H1 (cell line): ENCODE data around the gene OR6B2. TPM values are rescaled to one million over a fixed set of nuclear protein-coding genes. Genes with fewer than 3 reads are reported as not detected.

Experiments
- CTCF ChIA-PET: fragments of 300-600 bp; sonication (Branson Sonifier 250); formaldehyde crosslinking; loops from one replicate; lab custom pipeline; 2021; ENCODE audit not compliant: partially characterized antibody; lab: Charles Lee
- POLR2A ChIA-PET: fragments of 300-600 bp; sonication (Branson Sonifier 250); formaldehyde crosslinking; loops from one replicate; lab custom pipeline; 2021; ENCODE audit warnings: inconsistent platforms; ENCODE audit not compliant: partially characterized antibody; lab: Charles Lee
- DNase-seq, 2 experiments: peaks; one replicate each; pipeline versions ENCODE4 v3.0.0 to v3.0.0-alpha.2; 2010 to 2022; ENCODE audit warnings: low spot score in 2 of 2, low read depth in 1 of 2, mixed read lengths in 1 of 2
- FAIRE-seq: peaks from 2 replicates; lab custom pipeline; 2011; peaks lifted over from hg19 to GRCh38; lab: Jason Lieb, UNC
- H2AFZ ChIP-seq: 2 replicates; pipeline ENCODE4 v1.8.1; 2012; ENCODE audit warnings: low read length, inconsistent platforms
- H2AK5ac ChIP-seq: 2 replicates; pipeline ENCODE4 v1.6.1; 2013; ENCODE audit warnings: low read depth, low read length
- H2BK120ac ChIP-seq: replicated peaks from 2 replicates; pipeline ENCODE3; 2013; ENCODE audit warnings: low read depth, low read length, inconsistent platforms
- H2BK12ac ChIP-seq: 2 replicates; pipeline ENCODE4 v1.6.1; 2013; ENCODE audit warnings: low read depth, low read length
- H2BK15ac ChIP-seq: 2 replicates; pipeline ENCODE4 v1.6.1; 2013; ENCODE audit warnings: low read length
- H2BK20ac ChIP-seq: 2 replicates; pipeline ENCODE4 v1.6.1; 2013; ENCODE audit warnings: low read length
- H2BK5ac ChIP-seq: 2 replicates; pipeline ENCODE4 v1.6.1; 2013; ENCODE audit warnings: low read depth, low read length
- H3K14ac ChIP-seq: 2 replicates; pipeline ENCODE4 v1.6.1; 2013; ENCODE audit warnings: inconsistent platforms; ENCODE audit not compliant: insufficient read length
- H3K18ac ChIP-seq: 2 replicates; pipeline ENCODE4 v1.6.1; 2013; ENCODE audit warnings: low read length; ENCODE audit errors: extremely low read depth
- H3K23ac ChIP-seq: 2 replicates; pipeline ENCODE4 v1.6.1; 2013; ENCODE audit warnings: inconsistent platforms; ENCODE audit not compliant: insufficient read length
- H3K23me2 ChIP-seq: 2 replicates; pipeline ENCODE4 v1.6.1; 2013; ENCODE audit warnings: low read depth, low read length
- H3K27ac ChIP-seq: 2 replicates; pipeline ENCODE4 v1.6.1; 2011; ENCODE audit warnings: low read depth, low read length, inconsistent platforms
- H3K27me3 ChIP-seq, 4 experiments: replicated peaks in 1 of 4; 1 replicate in 1 of 4; 2 replicates in 3 of 4; pipeline versions ENCODE4 v1.6.1 to v1.8.1; 2011 to 2013; ENCODE audit warnings: low read length in 3 of 4, mild to moderate bottlenecking in 3 of 4, inconsistent platforms in 2 of 4, mixed read lengths in 2 of 4, moderate library complexity in 1 of 4; ENCODE audit not compliant: control insufficient read depth in 3 of 4, insufficient read depth in 3 of 4; ENCODE audit errors: extremely low read depth in 1 of 4
- H3K36me3 ChIP-seq, 4 experiments: 2 replicates each; pipeline versions ENCODE4 v1.6.1 to v1.8.1; 2011 to 2013; ENCODE audit warnings: mild to moderate bottlenecking in 4 of 4, low read length in 3 of 4, moderate library complexity in 2 of 4, control low read depth in 1 of 4, inconsistent platforms in 1 of 4; ENCODE audit not compliant: insufficient read depth in 4 of 4, control insufficient read depth in 2 of 4
- H3K4ac ChIP-seq: replicated peaks from 2 replicates; pipeline ENCODE3; 2013; ENCODE audit warnings: low read length, low read depth, mixed read lengths, inconsistent platforms; ENCODE audit not compliant: insufficient read length
- H3K4me1 ChIP-seq, 4 experiments: replicated peaks in 1 of 4; 1 replicate in 1 of 4; 2 replicates in 3 of 4; pipeline versions ENCODE4 v1.6.1 to v1.8.1; 2011 to 2013; ENCODE audit warnings: low read length in 3 of 4, inconsistent platforms in 2 of 4, mixed read lengths in 1 of 4; ENCODE audit not compliant: insufficient read depth in 4 of 4, control insufficient read depth in 3 of 4
- H3K4me2 ChIP-seq, 2 experiments: 2 replicates each; pipeline versions ENCODE4 v1.6.1 to v1.8.1; 2011 to 2013; ENCODE audit warnings: low read depth in 2 of 2, low read length in 2 of 2, control low read depth in 1 of 2, inconsistent platforms in 1 of 2, mild to moderate bottlenecking in 1 of 2; ENCODE audit not compliant: insufficient read depth in 1 of 2
- H3K4me3 ChIP-seq, 4 experiments: fragments of 200-600, 300-600 bp in 1 of 4; sonication (generic), shearing (Covaris generic), sonication (Bioruptor Twin) in 1 of 4; 2 replicates each; pipeline versions ENCODE4 v1.5.1 to v1.8.1; 2011 to 2016; ENCODE audit warnings: low read length in 4 of 4, low read depth in 3 of 4, control low read depth in 2 of 4, inconsistent platforms in 2 of 4, mild to moderate bottlenecking in 2 of 4, mixed read lengths in 1 of 4, moderate library complexity in 1 of 4; ENCODE audit not compliant: insufficient read depth in 2 of 4; ENCODE audit errors: extremely low read depth in 1 of 4
- H3K56ac ChIP-seq: replicated peaks from 2 replicates; pipeline ENCODE3; 2013; ENCODE audit warnings: low read depth, mild to moderate bottlenecking, mixed read lengths, low read length, inconsistent platforms; ENCODE audit not compliant: insufficient read length
- H3K79me1 ChIP-seq: 2 replicates; pipeline ENCODE4 v1.6.1; 2013; ENCODE audit warnings: low read depth, low read length, control low read depth
- H3K79me2 ChIP-seq, 2 experiments: 2 replicates each; pipeline versions ENCODE4 v1.6.1 to v1.8.1; 2012 to 2013; ENCODE audit warnings: low read length in 2 of 2, mild to moderate bottlenecking in 2 of 2, inconsistent platforms in 1 of 2; ENCODE audit not compliant: insufficient read depth in 2 of 2, control insufficient read depth in 1 of 2
- H3K9ac ChIP-seq, 4 experiments: replicated peaks in 1 of 4; 1 replicate in 1 of 4; 2 replicates in 3 of 4; pipeline versions ENCODE4 v1.6.1 to v1.8.1; 2011 to 2013; ENCODE audit warnings: low read depth in 3 of 4, low read length in 3 of 4, control low read depth in 2 of 4, mild to moderate bottlenecking in 2 of 4, moderate library complexity in 2 of 4, inconsistent platforms in 1 of 4; ENCODE audit errors: extremely low read depth in 1 of 4
- H3K9me3 ChIP-seq, 2 experiments: 2 replicates each; pipeline versions ENCODE4 v1.6.1 to v1.8.1; 2012 to 2013; ENCODE audit warnings: mild to moderate bottlenecking in 2 of 2, moderate library complexity in 2 of 2, control low read depth in 1 of 2, inconsistent platforms in 1 of 2, low read depth in 1 of 2, low read length in 1 of 2, mixed read lengths in 1 of 2; ENCODE audit not compliant: insufficient read depth in 2 of 2
- H4K20me1 ChIP-seq, 2 experiments: replicated peaks in 1 of 2; 2 replicates each; pipeline versions ENCODE3 to v1.8.1; 2011 to 2013; ENCODE audit warnings: inconsistent platforms in 2 of 2, low read length in 2 of 2, mild to moderate bottlenecking in 1 of 2; ENCODE audit not compliant: insufficient read depth in 2 of 2, control insufficient read depth in 1 of 2
- H4K5ac ChIP-seq: 2 replicates; pipeline ENCODE4 v1.6.1; 2013; ENCODE audit warnings: low read length, low read depth, mixed read lengths, inconsistent platforms; ENCODE audit not compliant: insufficient read length
- H4K8ac ChIP-seq: 2 replicates; pipeline ENCODE4 v1.8.0; 2013; ENCODE audit warnings: mild to moderate bottlenecking, moderate library complexity, low read length, inconsistent platforms; ENCODE audit not compliant: insufficient read depth; ENCODE audit errors: extremely low read depth
- H4K91ac ChIP-seq: replicated peaks from 2 replicates; pipeline ENCODE3; 2013; ENCODE audit warnings: low read length, mixed read lengths, inconsistent platforms; ENCODE audit not compliant: insufficient read length
- ASH2L ChIP-seq: fragments of 200-600, 300-600 bp; sonication (generic); IDR thresholded peaks from one replicate; pipeline ENCODE4 v1.7.1; 2017; ENCODE audit warnings: low read length
- BACH1 ChIP-seq: IDR thresholded peaks from 2 replicates; pipeline ENCODE4 v1.6.1; 2012; ENCODE audit warnings: low read length, improper control_type of control experiment
- BRCA1 ChIP-seq: IDR thresholded peaks from 2 replicates; pipeline ENCODE4 v1.6.1; 2012; ENCODE audit warnings: low read depth, low read length, improper control_type of control experiment
- CHD2 ChIP-seq: IDR thresholded peaks from 2 replicates; pipeline ENCODE4 v1.6.1; 2012; ENCODE audit warnings: low read length, improper control_type of control experiment
- CTBP2 ChIP-seq: IDR thresholded peaks from 2 replicates; pipeline ENCODE4 v1.7.0; 2011; ENCODE audit warnings: borderline replicate concordance, mild to moderate bottlenecking, moderate library complexity, mixed read lengths, low read length; ENCODE audit not compliant: insufficient read depth, insufficient read length
- CTCF ChIP-seq, 3 experiments: IDR thresholded peaks; 1 replicate in 2 of 3; 2 replicates in 1 of 3; pipeline versions ENCODE4 v1.5.1 to v1.6.1; 2011; ENCODE audit warnings: low read length in 3 of 3, mild to moderate bottlenecking in 3 of 3, inconsistent platforms in 2 of 3, low read depth in 1 of 3, moderate library complexity in 1 of 3; ENCODE audit not compliant: insufficient read depth in 1 of 3; ENCODE audit errors: control extremely low read depth in 1 of 3
- HDAC2 ChIP-seq, 2 experiments: fragments of 300-600 bp in 1 of 2; sonication (generic) in 1 of 2; IDR thresholded peaks; 2 replicates each; pipeline ENCODE4 v1.6.1; 2011 to 2012; ENCODE audit warnings: low read depth in 2 of 2, low read length in 2 of 2, mild to moderate bottlenecking in 2 of 2, moderate library complexity in 2 of 2, borderline replicate concordance in 1 of 2, inconsistent platforms in 1 of 2
- JUN ChIP-seq: IDR thresholded peaks from 2 replicates; pipeline ENCODE4 v1.6.1; 2011; ENCODE audit warnings: low read depth, mild to moderate bottlenecking, improper control_type of control experiment, low read length
- PHF8 ChIP-seq: fragments of 200-600 bp; sonication (generic); conservative IDR thresholded peaks from 2 replicates; pipeline ENCODE4 v1.7.1; 2012; ENCODE audit warnings: low read depth, mild to moderate bottlenecking, inconsistent platforms, low read length, moderate library complexity
- POLR2A ChIP-seq, 2 experiments: IDR thresholded peaks; 1 replicate in 1 of 2; 2 replicates in 1 of 2; pipeline ENCODE4 v1.6.1; 2011; ENCODE audit warnings: low read depth in 2 of 2, low read length in 2 of 2, mild to moderate bottlenecking in 2 of 2; ENCODE audit errors: control extremely low read depth in 1 of 2
- SP2 ChIP-seq: IDR thresholded peaks from 2 replicates; pipeline ENCODE4 v1.6.1; 2012; ENCODE audit warnings: mild to moderate bottlenecking, low read length, inconsistent platforms
- SRF ChIP-seq: IDR thresholded peaks from 2 replicates; pipeline ENCODE4 v1.6.1; 2011; ENCODE audit warnings: mild to moderate bottlenecking, low read depth, low read length, moderate library complexity
- TEAD4 ChIP-seq: IDR thresholded peaks from 2 replicates; pipeline ENCODE4 v1.6.1; 2012; ENCODE audit warnings: low read depth, low read length, inconsistent platforms, mixed read lengths
- WGBS, 2 experiments: shearing (Covaris generic) in 1 of 2; methylation state at CpG; one replicate each; pipeline versions ENCODE4 v1.1.6 to v1.1.7; 2013 to 2015; ENCODE audit warnings: low lambda C conversion rate in 2 of 2, mixed read lengths in 2 of 2, inconsistent platforms in 1 of 2, low coverage in 1 of 2, missing lambda C conversion rate in 1 of 2; ENCODE audit not compliant: insufficient replicate concordance in 2 of 2, insufficient coverage in 1 of 2, insufficient read length in 1 of 2; ENCODE audit errors: extremely low coverage in 1 of 2, missing lambda C conversion rate in 1 of 2; 5-methylcytosine and 5-hydroxymethylcytosine counted together
- polyA plus RNA-seq, 7 experiments: library from polyadenylated mRNA; depleted of rRNA in 3 of 7; stranded (reverse) in 5 of 7; unstranded in 2 of 7; fragments of >200 nt in 5 of 7; fragments of 200-250 nt in 2 of 7; gene quantifications; 1 replicate in 5 of 7; 2 replicates in 1 of 7; 4 replicates in 1 of 7; pipeline versions ENCODE4 v1.2.1 to v1.2.3, GENCODE V29; 2011 to 2013; ENCODE audit warnings: missing spikeins in 2 of 7, mixed read lengths in 2 of 7
- total RNA-seq: library from RNA; stranded (reverse); fragmentation: NEBNext Ultra II Directional; extraction: Animal tissue kit (Norgen Biotek cat#: 25700); gene quantifications from 2 replicates; pipeline ENCODE4 v1.2.1, GENCODE V29; 2021

The OR6B2 gene
- total and polyA plus RNA-seq, 2 of the 8 experiments (the other 6 are each of a cell fraction or from before 2014, with no cell fraction given) = not detected

- Histone ChIP-seq H3K4me3 (no peak overlapping the region), H3K14ac (no peak overlapping the region), H3K18ac (no peak overlapping the region), H3K27ac (no peak overlapping the region), H3K23me2 (no peaks in the 10 kb centered on the region), H3K23ac (no peak overlapping the region), H3K27me3 (no peaks in the 10 kb centered on the region), H3K36me3 (no peaks in the 10 kb centered on the region), H4K5ac (no peak overlapping the region), H3K79me2 (no peaks in the 10 kb centered on the region), H2BK20ac (no peak overlapping the region), H2BK120ac (no peak overlapping the region), H2AK5ac (no peak overlapping the region), H3K4ac (no peak overlapping the region), H2BK5ac (no peak overlapping the region), H3K56ac (no peak overlapping the region), H3K9me3 (peaks cover 9 to 18% of the 10 kb centered on the region in 2 experiments; a peak in 3 of 4 replicates), H2BK15ac (no peak overlapping the region), H3K79me1 (no peaks in the 10 kb centered on the region), H3K9ac (no peak overlapping the region), H2BK12ac (no peak overlapping the region), H4K8ac (no peak overlapping the region), H3K4me2 (no peak overlapping the region), H4K20me1 (no peaks in the 10 kb centered on the region), H3K4me1 (no peaks in the 10 kb centered on the region), H2AFZ (no peak overlapping the region), H4K91ac (no peak overlapping the region)
- POLR2A ChIA-PET = no interaction called here
- TF ChIP-seq TEAD4 = no peak
- TF ChIP-seq CTCF (IDR thresholded peaks at IDR 0.05; ENCODE audit: control extremely low read depth in 1 of 3, insufficient read depth in 1 of 3, low read depth in 1 of 3, low read length in 3 of 3) = no peak
- TF ChIP-seq ASH2L = no peak
- TF ChIP-seq SP2 = no peak
- no peak for TF ChIP-seq BRCA1
- TF ChIP-seq PHF8 = no peak
- no peak for TF ChIP-seq HDAC2 (IDR thresholded peaks at IDR 0.05; ENCODE audit: borderline replicate concordance in 1 of 2, low read depth in 2 of 2, low read length in 2 of 2)
- no peak for TF ChIP-seq CHD2
- no peak for TF ChIP-seq CTBP2
- TF ChIP-seq POLR2A (IDR thresholded peaks at IDR 0.05; ENCODE audit: control extremely low read depth in 1 of 2, low read depth in 2 of 2, low read length in 2 of 2) = no peak
- TF ChIP-seq JUN = no peak
- TF ChIP-seq SRF = no peak
- no peak for TF ChIP-seq BACH1
- DNase-seq (no peak), FAIRE-seq (no peak)
- WGBS, 2 experiments = 55% methylated on average over 2 of the region's 2 CpGs; no CpG with 5 or more reads in 1 of the 2 experiments
- CTCF ChIA-PET = no interaction called here
These were observed 48.4 kb upstream of the OR6B2 start for GRCh38 chr2:240078631-240079030.
